HG02588 (cell line): ENCODE measurements around the gene BSPRY.
"Not testable (repeated sequence)": the region's sequence is repeated elsewhere in the genome, so short reads cannot be mapped to it uniquely, and the experiment has no call there.

Experiments
- ATAC-seq: cut with Tn5 transposase; IDR thresholded peaks from one replicate; pipeline ENCODE4 v1.9.1; 2021; ENCODE audit warnings: mild to moderate bottlenecking, moderate library complexity; ENCODE audit not compliant: unreplicated experiment

The BSPRY gene

DNA sequence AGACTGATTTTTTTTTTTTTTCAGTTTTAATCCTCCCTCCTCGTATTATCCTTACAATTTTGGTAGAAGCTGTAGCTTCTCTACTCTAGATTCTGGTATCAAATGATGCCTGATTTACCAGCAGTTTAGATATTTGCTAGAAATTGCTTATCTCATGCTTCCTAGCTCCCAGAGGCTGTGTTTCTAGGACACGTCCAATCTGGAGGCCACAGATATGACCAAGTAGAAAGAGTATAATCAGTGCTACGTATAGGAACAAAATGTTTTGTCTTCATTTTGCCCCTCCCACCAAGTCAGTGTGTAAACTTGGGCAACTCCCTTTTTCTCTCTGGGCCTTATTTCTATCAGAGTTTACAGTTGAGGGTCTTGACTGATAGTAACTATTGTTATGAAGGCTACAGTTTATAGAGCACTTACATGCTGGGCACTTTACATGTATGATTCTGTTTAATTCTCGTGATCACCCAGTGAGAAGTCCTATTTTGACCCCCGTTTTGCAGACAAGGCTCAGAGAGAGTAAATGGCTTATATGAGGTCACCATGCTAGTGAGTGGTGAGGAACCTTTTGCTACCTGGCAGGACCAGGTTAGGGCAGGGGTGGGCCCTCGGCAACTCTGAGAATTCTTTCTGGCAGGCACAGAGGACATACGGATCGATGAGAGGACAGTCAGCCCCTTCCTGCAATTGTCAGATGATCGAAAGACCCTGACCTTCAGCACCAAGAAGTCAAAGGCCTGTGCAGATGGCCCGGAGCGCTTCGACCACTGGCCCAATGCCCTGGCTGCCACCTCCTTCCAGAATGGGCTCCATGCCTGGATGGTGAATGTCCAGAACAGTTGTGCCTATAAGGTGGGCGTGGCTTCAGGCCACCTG is 19.9 kb downstream of the BSPRY start:
- no peak for ATAC-seq

DNA sequence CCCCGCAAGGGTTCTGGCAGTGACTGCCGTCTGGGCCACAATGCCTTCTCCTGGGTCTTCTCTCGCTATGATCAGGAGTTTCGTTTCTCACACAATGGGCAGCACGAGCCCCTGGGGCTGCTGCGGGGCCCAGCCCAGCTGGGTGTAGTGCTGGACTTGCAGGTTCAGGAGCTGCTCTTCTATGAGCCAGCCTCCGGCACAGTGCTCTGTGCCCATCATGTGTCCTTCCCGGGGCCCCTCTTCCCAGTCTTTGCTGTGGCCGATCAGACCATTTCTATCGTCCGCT is 20.5 kb downstream of the BSPRY start:
- ATAC-seq = no peak

- ATAC-seq = no peak
Measured at GRCh38 chr9:113370806-113371325, 21.5 kb downstream of the BSPRY start.

- no peak for ATAC-seq
Measured at GRCh38 chr9:113372059-113372458, 22.7 kb downstream of the BSPRY start.

- ATAC-seq = no peak
Measured at GRCh38 chr9:113373256-113373655, 23.9 kb downstream of the BSPRY start.

DNA sequence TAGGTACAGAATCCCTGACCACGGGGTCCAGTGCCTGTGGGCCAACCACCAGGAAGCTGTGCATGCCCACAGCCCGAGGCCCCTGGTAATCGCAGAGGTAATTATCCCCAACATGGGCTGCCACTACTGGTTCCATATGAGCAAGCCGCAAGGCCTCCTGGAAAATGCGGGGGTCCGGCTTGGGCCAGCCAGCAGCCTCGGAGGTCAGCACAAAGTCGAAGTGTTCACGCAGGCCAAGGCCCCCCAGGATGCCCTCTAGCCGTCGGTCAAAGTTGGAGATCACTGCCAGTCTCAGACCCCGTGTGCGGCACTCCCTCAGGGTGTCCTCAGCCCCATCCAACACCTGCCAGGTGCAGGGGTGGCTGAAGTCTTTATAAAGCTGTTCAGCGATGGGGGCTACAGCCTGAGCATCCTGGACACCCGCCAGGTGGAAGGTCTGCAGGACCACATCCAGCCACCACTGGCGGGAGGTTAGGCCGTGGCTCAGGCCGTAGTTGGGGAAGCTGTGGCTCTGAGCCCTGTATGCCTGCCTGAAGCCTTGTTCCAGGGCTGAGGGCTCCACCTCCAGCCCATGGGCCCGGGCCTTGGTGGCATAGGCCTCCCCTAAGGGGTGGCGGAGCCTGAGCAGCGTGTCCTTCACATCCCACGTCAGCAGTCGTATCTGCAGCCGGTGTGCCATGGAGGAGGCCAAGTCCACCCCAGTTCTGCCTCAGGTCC is 24.5 kb downstream of the BSPRY start:
- no peak for ATAC-seq

DNA sequence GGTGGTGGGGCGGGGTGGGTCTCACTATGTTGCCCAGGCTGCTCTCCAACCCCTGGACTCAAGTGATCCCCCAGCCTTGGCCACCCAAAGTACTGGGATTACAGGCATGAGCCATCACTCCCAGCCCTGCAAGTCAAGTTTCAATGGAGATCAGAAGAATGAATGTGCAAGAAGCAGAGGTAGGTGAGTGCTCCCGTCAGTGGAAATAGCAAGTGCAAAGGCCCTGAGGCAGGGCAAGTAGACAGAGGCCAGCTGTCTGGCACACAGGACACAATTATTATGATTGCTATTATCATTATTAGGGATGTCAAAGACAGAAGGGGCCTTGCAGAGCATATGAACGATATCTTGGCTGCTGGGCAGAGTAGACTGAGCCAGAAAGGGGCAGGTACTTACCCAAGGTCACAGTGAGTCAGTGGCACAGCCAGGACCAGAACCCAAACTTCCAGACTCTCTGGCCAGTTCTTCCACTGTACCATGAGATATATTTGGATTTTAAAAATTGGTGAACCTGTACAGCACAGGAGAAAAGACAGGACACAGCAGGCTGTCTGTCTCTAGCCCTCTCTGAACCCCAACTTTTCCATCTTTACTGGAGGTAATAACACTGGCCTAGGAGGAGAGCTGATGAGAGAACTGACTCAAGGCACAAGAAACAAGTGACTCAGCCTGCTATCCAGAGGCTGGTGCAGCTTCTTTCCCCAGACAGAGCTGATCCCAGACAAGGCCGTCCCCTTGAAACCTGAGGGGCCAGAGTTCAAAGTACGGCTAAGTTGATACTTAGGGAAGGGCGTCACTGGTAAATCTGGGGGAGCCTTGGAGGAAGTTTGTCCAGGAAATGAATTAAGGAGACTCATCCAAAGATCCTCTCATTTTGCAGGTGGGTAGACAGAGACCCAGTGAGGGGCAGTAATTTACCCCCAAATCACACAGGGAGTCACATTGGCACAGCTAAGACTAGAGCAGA is 26.0 kb downstream of the BSPRY start:
- ATAC-seq = no peak

DNA sequence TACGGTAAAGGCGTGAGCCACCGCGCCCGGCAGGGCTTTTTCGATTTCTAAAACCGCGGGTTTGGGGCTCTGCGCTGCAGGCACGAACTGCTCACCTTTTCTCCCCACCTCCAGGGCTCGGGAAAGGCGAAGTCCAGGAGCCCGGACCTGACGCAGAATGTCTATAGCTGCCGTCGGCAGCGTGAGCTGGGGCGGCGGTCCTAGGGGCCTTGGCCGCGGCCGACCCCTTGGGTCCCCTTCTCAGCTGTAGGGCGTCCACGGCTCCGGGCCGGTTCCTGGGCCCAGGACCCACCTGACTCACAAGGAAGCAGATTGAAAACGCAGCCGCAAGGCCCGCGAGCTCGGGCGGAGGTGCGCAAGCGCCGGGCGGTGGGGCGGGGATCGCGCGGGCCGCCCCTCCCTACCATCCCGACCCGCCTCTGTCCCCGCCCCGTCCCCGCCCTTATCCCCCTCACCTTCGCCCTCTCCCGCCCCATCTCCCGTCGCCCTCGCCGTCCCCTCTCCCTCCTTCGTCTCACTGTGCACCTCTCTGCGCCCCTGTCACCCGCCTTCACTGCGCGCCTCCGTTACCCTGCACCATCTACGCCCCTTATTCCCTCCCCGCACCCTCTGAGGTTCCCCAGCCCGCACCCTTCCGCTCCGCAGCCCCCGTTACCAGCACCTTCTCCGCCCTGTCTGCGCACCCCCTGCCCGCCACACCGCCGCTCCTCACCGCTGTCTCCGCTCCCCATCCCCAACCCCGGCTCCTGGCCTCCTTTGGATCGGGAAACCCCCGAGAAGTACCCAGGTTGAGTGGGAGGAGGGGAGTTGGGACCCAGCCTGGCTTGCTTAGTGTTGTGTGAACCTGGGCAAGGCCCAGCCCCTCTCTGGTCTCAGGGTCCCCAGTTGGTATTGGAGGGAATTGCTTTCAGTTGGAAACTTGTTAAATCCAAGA is 27.6 kb downstream of the BSPRY start, which contains the start of gene HDHD3:
HDHD3 (minus strand) TSS at position 353 of the 934 bp plus-strand sequence. CDS start 2,632 bp downstream, outside the sequence.
- ATAC-seq = peak; percentile 79

- not testable (repeated sequence) for ATAC-seq
Measured at GRCh38 chr9:113379094-113379828, 29.9 kb downstream of the BSPRY start.

DNA sequence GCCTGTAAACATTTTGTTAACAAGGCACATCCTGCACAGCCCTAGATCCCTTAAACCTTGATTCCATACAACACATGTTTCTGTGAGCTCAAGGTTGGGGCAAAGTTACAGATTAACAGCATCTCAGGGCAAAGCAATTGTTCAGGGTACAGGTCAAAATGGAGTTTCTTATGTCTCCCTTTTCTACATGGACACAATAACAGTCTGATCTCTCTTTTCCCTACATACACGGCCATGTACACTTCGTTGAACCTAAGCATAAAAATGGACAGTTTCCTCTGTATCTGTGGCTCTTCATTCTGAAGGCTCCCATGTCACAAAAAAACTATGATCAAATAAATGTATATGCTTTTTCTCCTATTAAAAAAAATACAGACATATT is 30.5 kb downstream of the BSPRY start:
- ATAC-seq = not testable (repeated sequence)

GRCh38 chr9:113380869-113381378 is 31.6 kb downstream of the BSPRY start:
- peak; percentile 69 for ATAC-seq

GRCh38 chr9:113381441-113381840 is 32.1 kb downstream of the BSPRY start:
- ATAC-seq = not testable (repeated sequence)

GRCh38 chr9:113381909-113382411 is 32.6 kb downstream of the BSPRY start:
- ATAC-seq = no peak

- ATAC-seq = no peak
Measured at GRCh38 chr9:113386571-113387393, 37.4 kb downstream of the BSPRY start.

DNA sequence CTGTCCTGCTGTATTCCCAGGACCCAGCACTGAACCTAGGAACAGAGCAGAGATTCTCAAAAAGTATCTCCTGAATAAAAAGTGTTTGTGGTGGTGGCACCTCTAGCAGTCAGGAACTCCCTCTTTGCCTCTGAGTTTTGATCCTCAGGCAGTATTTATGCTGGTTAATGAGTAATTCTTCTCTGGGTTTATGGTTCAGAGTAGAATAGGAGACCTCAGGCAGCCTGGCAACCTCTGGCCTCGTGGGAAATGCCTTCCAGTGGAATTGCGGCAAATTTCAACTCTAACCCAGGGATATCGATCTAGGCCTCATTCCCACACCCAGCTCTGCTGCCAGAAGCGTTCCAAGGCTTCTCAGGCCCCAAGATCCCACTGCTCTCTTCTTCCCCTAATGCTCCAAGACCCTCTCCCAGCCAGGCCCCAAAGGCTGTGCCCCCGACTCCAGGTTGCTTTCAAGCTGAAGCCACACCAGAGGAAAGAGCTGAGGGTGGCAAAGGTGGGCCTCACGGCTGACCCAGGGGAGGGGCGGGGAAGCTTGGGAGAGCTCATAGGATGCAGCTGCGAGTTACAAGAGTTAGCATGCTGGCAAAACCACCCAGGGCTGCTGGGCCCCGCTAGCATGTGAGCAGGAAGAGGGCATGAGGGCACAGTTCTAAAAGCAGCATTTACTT is 38.4 kb downstream of the BSPRY start:
- ATAC-seq = no peak

GRCh38 chr9:113388833-113389232 is 39.5 kb downstream of the BSPRY start:
- no peak for ATAC-seq

DNA sequence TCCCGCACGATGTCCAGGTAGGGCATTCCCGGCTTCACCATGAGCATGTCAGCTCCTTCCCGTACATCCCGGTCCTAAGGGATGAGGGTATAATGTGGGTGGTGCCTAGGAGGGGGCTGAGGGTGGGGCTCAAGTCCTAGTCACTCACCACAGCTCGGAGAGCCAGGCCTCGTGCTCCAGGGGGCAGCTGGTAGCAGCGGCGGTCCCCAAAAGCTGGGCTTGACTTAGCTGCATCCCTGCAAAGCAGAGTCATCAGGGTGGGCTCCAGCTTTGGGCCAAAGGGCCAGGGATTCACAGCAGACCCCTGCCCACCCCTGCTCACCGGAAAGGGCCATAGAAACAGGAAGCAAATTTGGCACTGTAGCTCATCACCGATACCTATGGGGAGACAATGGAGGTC is 40.1 kb downstream of the BSPRY start:
- ATAC-seq = no peak
